HG03196 (cell line): ENCODE data around the gene NHEJ1.
"Not testable (repeated sequence)": the region's sequence is repeated elsewhere in the genome, so short reads cannot be mapped to it uniquely, and the experiment has no call there.

Experiments used
- ATAC-seq: cut with Tn5 transposase; IDR thresholded peaks from one replicate; pipeline ENCODE4 v1.9.1; 2021; ENCODE audit not compliant: unreplicated experiment

The NHEJ1 gene, protein sequence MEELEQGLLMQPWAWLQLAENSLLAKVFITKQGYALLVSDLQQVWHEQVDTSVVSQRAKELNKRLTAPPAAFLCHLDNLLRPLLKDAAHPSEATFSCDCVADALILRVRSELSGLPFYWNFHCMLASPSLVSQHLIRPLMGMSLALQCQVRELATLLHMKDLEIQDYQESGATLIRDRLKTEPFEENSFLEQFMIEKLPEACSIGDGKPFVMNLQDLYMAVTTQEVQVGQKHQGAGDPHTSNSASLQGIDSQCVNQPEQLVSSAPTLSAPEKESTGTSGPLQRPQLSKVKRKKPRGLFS

DNA sequence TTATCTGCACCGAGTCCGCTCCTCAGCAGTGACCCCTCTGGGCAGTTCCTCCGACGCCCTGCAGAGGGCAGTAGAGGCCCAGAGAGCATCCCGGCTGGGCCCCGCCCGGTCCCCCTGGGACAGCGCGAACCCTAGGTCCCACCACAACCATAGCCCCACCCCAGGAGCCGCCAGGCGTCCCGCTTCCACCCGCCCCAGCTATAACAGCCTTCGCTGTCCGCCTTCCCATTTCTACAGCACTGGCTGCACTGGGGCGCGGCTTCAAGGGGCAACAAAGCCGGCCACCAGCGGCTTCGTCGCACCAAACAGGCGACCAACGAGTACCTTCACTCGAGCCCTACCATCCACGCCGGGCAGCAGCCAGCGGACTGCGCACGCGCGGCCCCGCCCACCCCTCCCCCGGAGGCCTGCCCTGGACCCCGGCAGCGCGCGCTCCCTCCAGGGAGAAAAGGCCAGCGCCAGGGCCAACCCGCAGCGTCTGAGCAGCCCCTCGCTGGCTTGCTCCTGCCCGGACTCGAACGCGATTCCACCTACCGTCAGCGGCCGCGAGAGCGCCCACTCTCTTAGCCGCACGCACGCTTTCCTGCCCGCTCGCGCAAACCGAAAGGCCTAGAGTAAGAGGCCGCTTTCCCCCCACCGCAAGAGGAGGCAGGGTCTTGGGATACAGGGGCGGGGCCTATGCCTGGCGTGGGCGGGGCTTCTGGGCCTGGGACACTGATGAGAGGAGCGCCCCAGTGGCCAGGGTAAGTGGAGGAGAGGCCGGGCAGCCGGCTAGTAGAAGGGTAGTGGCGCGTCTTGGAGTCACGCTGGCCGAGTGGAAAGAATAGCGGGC lies at the start of gene NHEJ1:
TSS of gene NHEJ1 (minus strand) at position 630 of the 832 bp plus-strand sequence. CDS start 2,453 bp downstream, outside the sequence.
- ATAC-seq: peak; percentile 83

DNA sequence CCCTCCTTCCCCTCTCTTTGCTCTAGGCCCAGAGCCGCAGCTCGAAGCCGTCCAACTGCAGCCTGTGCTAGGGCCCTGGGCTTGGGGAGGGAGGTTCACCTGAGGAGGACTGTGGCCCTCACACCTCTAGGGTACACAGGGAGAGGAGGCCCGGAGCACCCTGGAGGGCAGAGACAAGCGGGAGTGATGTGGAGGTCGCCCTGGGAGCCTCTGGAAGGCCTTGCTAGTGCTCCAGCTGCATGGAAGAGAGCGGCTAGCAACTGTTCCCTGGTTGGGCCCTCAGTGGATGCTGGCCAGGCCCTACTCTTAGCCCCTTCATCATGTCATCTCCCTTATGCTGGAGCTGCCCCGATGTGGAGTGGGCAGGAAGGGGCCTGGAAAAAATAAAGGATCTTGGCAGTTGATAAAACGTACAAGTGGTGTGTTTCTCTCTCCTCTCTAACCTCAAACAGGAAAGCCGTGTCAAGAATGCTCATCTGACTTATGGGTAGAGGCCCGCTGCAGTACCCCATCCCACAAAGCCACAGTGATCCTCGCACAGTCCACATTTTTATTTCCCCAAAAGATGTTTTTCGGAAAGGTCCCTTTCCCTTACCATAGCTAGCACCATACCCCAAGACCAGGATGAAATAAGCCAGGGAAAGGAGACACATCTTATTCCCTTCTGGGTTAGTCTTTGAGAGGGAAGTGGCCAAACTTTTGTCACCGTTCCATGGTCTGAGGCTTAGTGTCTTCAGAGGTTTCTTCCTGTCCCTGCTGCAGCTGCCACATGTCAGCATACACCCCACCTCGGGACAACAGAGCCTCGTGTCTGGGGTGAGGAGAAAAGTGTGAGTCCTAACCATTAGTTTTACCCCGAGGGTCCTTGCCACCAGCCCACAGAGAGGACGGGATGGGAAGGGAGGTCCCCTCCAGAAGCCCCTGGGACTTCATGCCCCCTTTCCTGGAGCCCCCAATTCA lies 48.9 kb upstream of the NHEJ1 start:
- no peak for ATAC-seq

DNA sequence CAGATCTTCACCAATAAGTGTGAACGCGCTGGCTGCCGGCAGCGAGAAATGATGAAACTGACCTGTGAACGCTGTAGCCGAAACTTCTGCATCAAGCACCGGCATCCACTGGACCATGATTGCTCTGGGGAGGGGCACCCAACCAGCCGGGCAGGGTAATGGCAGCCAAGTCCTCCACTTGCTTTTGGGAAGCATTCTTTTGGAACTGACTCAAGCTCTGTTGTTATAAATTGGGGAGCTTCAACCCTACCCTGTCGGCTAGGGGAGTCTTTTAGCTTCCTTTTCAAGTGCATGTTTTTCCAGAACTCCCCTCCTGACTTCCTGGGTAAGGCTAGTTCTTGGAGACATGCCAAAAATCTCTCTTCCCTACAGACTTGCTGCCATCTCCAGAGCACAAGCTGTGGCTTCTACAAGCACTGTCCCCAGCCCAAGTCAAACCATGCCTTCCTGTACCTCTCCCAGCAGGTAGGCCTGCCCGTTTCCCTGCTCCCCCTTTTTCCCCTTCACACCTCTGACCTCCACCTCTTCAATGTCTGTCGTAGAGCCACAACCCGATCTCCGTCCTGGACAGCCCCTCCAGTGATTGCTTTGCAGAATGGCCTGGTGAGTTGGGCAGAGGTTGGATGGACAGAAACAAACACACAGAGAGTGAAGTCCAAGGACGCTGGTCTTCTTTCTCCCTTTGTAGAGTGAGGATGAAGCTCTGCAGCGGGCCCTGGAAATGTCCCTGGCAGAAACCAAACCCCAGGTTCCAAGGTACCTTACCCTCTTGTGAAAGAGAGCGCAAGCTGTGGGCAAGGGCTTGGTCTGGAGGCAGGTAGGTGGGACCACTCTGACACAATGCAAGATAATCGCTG lies 47.5 kb upstream of the NHEJ1 start:
- no peak for ATAC-seq

DNA sequence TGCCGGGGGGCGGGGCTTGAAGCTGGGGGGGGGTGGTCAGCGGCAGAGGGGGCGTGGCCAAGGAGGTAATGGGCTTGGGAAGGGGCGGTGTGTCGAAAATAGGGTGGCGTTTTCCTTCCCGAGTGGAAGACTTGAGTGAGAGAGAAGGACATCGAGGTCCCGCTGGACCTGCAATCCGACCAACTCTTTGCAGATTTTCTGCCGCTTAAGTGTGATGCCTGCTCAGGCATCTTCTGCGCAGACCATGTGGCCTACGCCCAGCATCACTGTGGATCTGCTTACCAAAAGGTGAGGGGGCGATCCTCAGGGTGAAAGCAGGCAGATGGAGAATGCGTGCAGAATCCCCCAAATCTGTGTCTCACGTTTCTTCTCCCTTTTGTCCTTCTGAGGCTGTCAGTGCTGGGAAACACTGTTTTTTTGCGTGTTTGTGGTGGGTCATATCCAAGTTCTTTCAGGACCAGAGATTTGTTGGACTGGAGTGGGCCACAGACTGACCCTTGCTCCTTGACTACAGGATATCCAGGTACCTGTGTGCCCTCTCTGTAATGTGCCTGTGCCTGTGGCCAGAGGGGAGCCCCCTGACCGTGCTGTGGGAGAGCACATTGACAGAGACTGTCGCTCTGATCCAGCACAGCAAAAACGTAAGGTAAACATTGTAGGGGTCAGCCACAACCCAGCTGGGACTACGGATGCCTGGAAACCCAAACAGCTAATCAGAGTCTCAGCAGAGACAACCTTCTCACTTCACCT lies 46.7 kb upstream of the NHEJ1 start:
- no peak for ATAC-seq

DNA sequence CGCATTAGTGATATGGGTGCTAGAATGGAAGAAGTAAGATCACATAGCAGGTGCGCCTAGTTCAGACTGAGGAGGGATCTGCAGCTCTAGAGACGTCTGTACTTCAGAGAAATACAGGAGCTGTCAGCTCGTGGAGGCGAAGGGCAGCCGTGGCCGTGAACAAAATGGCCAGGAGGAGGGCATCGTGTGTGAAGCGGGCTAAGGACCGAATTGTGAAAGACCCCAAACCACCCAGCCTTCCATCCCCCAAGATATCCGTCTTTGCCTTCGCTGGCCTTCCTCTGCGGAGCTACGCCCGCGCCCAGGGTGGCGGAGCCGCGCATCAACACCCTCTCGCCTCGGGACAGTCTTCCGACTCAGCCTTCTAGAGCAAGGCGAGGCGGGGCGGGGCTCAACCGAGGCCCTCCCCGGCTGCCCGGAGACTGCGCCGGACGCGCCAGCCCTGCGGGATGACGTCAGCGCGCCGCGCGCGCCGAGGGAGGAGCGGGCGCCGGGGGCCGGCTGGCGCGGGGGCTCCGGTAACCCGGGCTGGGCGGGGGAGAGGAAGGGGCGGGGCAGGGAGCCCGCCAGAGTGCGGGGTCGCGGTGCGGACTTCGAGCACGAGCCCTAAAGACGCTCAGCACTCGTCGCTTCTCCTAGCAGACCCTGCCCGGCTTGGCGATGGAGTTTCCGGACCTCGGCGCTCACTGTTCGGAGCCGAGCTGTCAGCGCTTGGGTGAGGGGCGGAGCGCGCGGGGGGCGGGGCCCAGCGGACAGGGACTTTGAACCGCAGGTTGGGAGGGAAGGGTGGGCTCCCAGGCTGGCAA lies 45.9 kb upstream of the NHEJ1 start, which contains the start of gene ZFAND2B:
TSS of gene ZFAND2B (plus strand) at position 455 of the 806 bp plus-strand sequence. CDS start at position 661, 206 bp downstream.
- peak; percentile 95 for ATAC-seq

DNA sequence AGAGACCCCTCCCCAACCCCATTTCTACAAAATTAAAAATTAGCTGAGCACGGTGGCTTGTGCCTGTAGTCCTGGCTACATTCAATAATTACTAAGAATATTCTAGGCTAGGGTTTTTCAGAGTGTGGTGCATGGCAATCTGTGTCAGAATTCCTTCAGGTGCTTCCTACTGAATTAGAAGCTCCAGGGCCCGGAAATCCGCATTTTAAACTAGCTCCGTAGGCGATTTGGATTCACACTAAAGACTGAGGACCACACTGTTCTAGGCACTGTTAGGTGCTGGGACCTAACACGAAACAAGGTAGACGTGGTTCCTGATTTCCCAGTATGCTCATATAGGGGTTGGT lies 45.3 kb upstream of the NHEJ1 start:
- no peak for ATAC-seq

DNA sequence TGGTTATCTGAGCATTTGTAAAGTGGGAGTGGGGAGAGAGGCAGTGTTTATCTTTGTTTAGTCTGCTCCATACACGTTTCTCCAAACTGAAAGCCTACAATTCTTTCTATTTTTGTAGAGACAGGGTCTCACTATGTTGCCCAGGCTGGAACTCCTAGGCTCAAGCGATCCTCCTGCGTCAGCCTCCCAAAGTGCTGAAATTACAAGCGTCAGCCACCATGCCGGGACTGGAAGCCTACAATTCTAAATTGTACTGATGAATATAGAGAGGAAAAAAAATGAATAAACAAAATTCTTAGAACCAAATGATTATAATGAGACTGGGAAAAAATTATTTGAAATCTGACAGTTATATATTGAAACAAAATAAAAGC lies 44.5 kb upstream of the NHEJ1 start:
- no peak for ATAC-seq

DNA sequence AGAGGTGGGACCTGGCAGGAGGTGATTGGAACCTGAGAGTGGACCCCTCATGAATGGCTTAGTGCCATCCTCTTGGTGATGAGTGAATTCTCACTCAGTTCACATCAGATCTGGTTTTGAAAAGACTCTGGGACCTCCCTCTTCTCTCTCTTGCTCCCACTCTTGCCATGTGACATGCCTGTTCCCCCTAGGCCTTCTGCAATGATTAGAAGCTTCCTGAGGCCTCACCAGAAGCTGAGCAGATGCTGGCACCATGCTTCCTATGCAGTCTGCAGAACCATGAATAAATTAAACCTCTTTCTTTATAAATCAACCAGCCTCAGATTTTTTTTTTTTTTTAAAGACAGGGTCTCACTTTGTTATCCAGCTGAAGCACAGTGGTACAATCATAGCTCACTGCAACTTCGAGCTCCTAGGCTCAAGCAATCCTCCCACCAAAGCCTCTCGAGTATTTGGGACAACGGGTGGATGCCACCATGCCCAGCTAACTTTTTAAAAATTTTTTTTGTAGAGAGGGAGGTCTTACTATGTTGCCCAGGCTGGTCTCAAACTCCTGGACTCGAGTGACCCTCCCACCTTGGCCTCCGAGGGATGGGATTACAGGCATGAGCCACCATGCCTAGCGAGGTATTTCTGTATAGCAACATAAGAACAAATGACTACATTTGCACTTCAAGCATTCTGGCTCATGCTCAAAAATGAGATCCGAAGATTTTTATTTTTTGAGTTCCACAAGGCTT lies 44.0 kb upstream of the NHEJ1 start:
- ATAC-seq: no peak

DNA sequence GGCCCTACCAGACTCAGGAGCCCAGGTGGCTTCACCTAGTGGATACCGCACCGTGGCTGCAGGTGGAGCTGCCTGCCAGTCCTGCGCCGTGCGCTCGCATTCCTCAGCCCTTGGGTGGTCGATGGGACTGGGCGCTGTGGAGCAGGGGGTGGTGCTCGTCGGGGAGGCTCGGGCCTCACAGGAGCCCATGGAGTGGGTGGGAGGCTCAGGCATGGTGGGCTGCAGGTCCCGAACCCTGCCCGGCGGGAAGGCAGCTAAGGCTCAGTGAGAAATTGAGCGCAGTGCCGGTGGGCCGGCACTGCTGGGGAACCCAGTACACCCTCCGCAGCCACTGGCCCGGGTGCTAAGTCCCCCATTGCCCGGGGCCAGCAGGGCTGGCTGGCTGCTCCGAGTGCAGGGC lies 40.7 kb upstream of the NHEJ1 start:
- ATAC-seq: not testable (repeated sequence)

DNA sequence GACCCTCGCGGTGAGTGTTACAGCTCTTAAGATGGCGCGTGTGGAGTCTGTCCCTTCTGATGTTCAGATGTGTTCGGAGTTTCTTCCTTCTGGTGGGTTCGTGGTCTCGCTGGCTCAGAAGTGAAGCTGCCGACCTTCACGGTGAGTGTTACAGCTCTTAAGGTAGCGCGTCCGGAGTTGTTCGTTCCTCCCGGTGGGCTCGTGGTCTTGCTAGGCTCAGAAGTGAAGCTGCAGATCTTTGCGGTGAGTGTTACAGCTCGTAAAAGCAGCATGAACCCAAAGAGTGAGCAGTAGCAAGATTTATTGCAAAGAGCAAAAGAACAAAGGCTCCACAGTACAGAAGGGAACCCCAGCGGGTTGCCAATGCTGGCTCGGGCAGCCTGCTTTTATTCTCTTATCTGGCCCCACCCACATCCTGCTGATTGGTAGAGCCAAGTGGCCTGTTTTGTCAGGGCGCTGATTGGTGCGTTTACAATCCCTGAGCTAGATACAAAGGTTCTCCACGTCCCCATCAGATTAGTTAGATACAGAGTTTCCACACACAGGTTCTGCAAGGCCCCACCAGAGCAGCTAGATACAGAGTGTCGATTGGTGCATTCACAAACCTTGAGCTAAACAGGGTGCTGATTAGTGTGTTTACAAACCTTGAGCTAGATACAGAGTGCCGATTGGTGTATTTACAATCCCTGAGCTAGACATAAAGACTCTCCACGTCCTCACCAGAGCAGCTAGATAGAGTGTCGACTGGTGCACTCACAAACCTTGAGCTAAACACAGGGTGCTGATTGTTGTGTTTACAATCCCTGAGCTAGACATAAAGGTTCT lies 40.1 kb upstream of the NHEJ1 start:
- not testable (repeated sequence) for ATAC-seq

DNA sequence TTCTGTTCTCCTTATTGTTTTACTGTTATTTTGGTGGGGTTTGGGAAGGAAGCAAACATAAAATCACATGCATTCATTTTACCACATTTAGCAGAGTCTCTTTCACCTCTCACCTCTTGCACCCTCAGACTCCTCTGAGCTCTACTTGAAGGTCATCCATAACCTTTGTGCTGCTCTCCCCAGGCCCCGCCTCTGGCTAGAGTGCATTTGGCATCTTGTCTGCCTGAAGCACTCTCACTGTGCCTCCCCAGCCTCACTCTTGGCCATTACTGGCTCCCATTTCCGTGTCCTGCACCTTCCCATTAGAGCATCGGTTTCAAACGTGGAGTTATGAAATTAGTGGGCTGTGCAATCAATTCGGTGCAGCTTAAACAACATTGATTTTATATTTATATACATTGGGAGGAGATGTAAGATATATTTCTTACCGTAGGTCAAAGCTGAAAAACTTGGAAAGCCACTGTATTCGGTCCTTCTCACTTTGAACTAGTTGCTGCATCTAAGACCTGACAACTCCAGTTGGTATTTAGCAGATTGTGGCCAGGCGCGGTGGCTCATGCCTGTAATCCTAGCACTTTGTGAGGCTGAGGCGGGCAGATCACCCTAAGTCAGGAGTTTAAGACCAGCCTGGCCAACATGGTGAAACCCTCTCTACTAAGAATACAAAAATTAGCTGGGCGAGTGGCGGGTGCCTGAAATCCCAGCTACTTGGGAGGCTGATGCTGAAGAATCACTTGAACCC lies 39.0 kb upstream of the NHEJ1 start:
- no peak for ATAC-seq

DNA sequence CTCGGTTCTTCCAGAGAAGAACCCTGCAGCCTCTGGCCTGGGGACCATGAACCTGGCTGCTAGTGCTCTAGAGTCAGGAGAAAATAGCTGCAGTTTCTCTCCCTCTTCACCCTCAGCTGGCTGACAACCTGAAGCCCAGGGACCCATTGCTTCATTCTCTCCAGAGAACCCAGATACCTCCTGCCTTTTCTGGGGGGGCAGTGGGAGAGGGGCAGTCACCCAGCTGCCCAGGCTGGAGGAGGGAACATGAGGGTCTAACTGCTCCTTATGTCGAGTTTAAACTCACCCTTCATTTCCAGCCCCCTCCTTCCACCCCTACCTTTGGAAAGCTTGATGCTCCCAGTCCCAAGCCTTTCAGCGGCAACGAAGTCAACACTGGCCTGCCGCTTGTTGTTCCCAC lies 38.4 kb upstream of the NHEJ1 start:
- no peak for ATAC-seq

DNA sequence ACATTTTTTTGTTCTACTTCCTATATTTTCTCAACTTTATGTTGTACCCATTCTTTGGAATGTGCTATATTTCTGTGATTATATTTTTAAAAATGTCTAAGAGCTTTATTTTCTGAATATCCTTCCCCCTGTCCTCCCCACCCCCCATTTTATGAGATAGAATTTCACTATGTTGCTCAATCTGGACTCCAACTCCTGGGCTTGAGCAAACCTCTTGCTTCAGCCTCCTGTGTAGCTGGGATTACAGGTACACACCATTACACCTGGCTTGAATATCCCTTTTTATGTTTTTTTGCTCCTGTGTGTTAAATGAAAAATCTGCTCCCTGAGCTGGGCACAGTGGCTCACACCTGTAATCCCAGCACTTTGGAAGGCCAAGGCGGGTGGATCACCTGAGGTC lies 36.8 kb upstream of the NHEJ1 start:
- ATAC-seq: no peak

DNA sequence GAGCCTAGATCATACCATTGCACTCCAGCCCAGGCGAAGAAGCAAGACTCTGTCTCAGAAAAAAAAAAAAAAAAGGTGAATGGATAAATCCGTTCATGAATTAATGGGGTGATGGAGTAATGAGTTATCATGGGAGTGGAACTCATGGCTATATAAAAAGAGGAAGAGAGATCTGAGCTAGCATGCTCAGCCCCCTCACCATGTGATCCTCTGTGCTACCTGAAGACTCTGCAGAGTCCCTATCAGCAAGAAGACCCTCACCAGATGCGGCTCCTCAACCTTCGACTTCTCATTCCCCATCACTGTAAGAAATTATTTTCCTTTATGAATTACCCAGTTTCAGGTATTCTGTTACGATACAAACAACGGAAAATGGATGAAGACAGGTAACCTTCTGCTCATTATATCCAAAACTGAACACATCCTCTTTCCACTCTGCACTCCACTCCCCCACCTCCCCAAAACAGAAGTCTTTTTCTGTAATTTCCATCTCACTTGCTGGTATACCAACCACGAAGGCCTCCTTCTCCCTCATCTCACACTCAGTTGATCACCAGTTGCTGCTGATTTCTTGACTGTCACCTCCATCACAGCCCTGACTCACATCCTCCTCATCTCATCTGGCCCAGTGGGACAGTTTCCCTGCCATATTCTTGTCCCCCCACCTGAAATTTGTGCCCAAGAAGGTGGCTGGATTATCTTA lies 26.3 kb upstream of the NHEJ1 start:
- no peak for ATAC-seq

DNA sequence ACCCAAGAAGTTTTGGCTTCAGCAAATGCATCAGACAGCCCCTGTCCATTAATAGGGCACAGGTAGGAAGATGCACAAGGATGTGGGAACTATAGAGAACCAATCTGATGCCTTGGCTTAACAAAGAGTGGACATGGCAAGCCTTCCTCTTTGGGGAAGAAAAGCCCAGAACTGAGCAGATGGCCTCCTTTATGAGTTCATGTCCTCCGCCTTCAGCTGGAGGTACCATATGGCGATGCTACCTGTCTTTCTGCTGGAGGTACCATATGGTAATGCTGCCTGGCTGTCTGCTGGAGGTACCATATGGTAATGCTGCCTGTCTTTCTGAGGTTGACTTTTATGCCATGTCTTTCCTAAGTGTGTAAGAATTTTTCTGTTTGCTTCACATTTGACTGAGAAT lies 23.5 kb upstream of the NHEJ1 start:
- ATAC-seq: no peak
